Measurements from ENCODE around the gene CCL25.

Gene CCL25

GRCh38 chr19:8093740-8094139 lies 41.2 kb downstream of the CCL25 start:
- Histone ChIP-seq H3K27me3 (ENCODE audit: control insufficient read depth, low read length) (no peaks in the 10 kb centered on the region), H3K36me3 (ENCODE audit: control insufficient read depth, low read length) (no peaks in the 10 kb centered on the region), H3K4me2 (ENCODE audit: low read length) (no peak overlapping the region), H3K9me3 (ENCODE audit: control insufficient read depth, insufficient read depth, low read length) (peaks cover 40% of the 10 kb centered on the region), H3K27ac (ENCODE audit: low read depth, low read length) (no peak overlapping the region), H3K4me3 (ENCODE audit: low read length) (no peak overlapping the region), H3K4me1 (ENCODE audit: control insufficient read depth, low read length) (no peaks in the 10 kb centered on the region), H4K20me1 (ENCODE audit: control insufficient read depth, insufficient read depth, low read depth, low read length) (no peaks in the 10 kb centered on the region), H3K79me2 (ENCODE audit: control insufficient read depth, low read length) (no peaks in the 10 kb centered on the region), H3K9me2 (replicated peaks; ENCODE audit: control insufficient read depth, low read length) (no peaks in the 10 kb centered on the region), H3F3A (ENCODE audit: control insufficient read depth, insufficient read depth) (no peaks in the 10 kb centered on the region)
- TF ChIP-seq EZH2phosphoT487 (IDR thresholded peaks at IDR 0.05; ENCODE audit: borderline replicate concordance, low read length) (no peak), CTCF (IDR thresholded peaks at IDR 0.05; ENCODE audit: low read depth, low read length, poor library complexity, severe bottlenecking) (no peak)

GRCh38 chr19:8094336-8094735 lies 41.8 kb downstream of the CCL25 start:
- H3K79me2 ChIP-seq (ENCODE audit: control insufficient read depth, low read length), result no peaks in the 10 kb centered on the region
- no peak overlapping the region for H3K27ac ChIP-seq (ENCODE audit: low read depth, low read length)
- H3K4me3 ChIP-seq (ENCODE audit: low read length), result no peak overlapping the region
- no peaks in the 10 kb centered on the region for H3K9me2 ChIP-seq (replicated peaks; ENCODE audit: control insufficient read depth, low read length)
- H4K20me1 ChIP-seq (ENCODE audit: control insufficient read depth, insufficient read depth, low read depth, low read length), result no peaks in the 10 kb centered on the region
- H3F3A ChIP-seq (ENCODE audit: control insufficient read depth, insufficient read depth), result no peaks in the 10 kb centered on the region
- TF ChIP-seq CTCF (IDR thresholded peaks at IDR 0.05; ENCODE audit: low read depth, low read length, poor library complexity, severe bottlenecking) (no peak), EZH2phosphoT487 (IDR thresholded peaks at IDR 0.05; ENCODE audit: borderline replicate concordance, low read length) (no peak)
- H3K4me2 ChIP-seq (ENCODE audit: low read length), result no peak overlapping the region
- no peaks in the 10 kb centered on the region for H3K4me1 ChIP-seq (ENCODE audit: control insufficient read depth, low read length)
- no peaks in the 10 kb centered on the region for H3K36me3 ChIP-seq (ENCODE audit: control insufficient read depth, low read length)
- H3K9me3 ChIP-seq (ENCODE audit: control insufficient read depth, insufficient read depth, low read length), result peaks cover 36% of the 10 kb centered on the region
- no peaks in the 10 kb centered on the region for H3K27me3 ChIP-seq (ENCODE audit: control insufficient read depth, low read length)

GRCh38 chr19:8095354-8095886 lies 42.9 kb downstream of the CCL25 start:
- Histone ChIP-seq H3K36me3 (ENCODE audit: control insufficient read depth, low read length) (no peaks in the 10 kb centered on the region), H3F3A (ENCODE audit: control insufficient read depth, insufficient read depth) (no peaks in the 10 kb centered on the region), H3K4me2 (ENCODE audit: low read length) (no peak overlapping the region), H3K9me3 (ENCODE audit: control insufficient read depth, insufficient read depth, low read length) (peaks cover 30% of the 10 kb centered on the region), H3K27ac (ENCODE audit: low read depth, low read length) (no peak overlapping the region), H3K27me3 (ENCODE audit: control insufficient read depth, low read length) (no peaks in the 10 kb centered on the region), H3K9me2 (replicated peaks; ENCODE audit: control insufficient read depth, low read length) (no peaks in the 10 kb centered on the region), H3K4me3 (ENCODE audit: low read length) (no peak overlapping the region), H4K20me1 (ENCODE audit: control insufficient read depth, insufficient read depth, low read depth, low read length) (no peaks in the 10 kb centered on the region), H3K79me2 (ENCODE audit: control insufficient read depth, low read length) (no peaks in the 10 kb centered on the region), H3K4me1 (ENCODE audit: control insufficient read depth, low read length) (no peaks in the 10 kb centered on the region)
- TF ChIP-seq CTCF (IDR thresholded peaks at IDR 0.05; ENCODE audit: low read depth, low read length, poor library complexity, severe bottlenecking) (no peak), EZH2phosphoT487 (IDR thresholded peaks at IDR 0.05; ENCODE audit: borderline replicate concordance, low read length) (no peak)
